ENCODE data around the gene NUBP1. TPM values are rescaled to one million over a fixed set of nuclear protein-coding genes. Genes with fewer than 3 reads are reported as not detected.

NUBP1 gene
- total RNA-seq, 4 donors from 2014 or later, result 17.4 to 34.7 (median 28.4) TPM

DNA sequence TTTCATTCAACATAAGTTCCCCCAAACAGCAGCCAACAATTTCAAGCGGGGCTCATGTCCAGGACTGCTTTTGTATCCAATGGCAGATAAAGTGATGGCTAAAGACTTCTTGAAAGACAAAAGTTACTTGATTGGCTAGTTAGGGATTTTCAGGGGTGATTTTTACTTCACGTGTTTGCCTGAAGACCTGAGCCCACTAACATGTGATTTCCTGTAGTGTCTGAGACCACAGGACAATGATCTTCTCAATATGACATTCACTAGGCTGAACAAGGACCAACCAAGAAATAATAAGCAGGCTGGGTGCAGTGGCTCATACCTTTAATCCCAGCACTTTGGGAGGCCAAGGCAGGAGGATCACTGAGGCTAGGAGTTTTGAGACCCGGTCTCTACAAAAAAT lies 64.6 kb downstream of the NUBP1 start:
- H3K27me3 ChIP-seq, result peaks cover 0 to 4% (median 0%) of the 10 kb centered on the region in 4 donors
- H3K4me1 ChIP-seq, result no peaks in the 10 kb centered on the region
- no peak for TF ChIP-seq EP300 (IDR thresholded peaks at IDR 0.05)
- no peak for TF ChIP-seq POLR2AphosphoS5 (IDR thresholded peaks at IDR 0.05)
- TF ChIP-seq, protein P1, sequence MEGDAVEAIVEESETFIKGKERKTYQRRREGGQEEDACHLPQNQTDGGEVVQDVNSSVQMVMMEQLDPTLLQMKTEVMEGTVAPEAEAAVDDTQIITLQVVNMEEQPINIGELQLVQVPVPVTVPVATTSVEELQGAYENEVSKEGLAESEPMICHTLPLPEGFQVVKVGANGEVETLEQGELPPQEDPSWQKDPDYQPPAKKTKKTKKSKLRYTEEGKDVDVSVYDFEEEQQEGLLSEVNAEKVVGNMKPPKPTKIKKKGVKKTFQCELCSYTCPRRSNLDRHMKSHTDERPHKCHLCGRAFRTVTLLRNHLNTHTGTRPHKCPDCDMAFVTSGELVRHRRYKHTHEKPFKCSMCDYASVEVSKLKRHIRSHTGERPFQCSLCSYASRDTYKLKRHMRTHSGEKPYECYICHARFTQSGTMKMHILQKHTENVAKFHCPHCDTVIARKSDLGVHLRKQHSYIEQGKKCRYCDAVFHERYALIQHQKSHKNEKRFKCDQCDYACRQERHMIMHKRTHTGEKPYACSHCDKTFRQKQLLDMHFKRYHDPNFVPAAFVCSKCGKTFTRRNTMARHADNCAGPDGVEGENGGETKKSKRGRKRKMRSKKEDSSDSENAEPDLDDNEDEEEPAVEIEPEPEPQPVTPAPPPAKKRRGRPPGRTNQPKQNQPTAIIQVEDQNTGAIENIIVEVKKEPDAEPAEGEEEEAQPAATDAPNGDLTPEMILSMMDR (IDR thresholded peaks at IDR 0.05), result no peak
- no peak for TF ChIP-seq POLR2A (IDR thresholded peaks at IDR 0.05; ENCODE audit: low read depth)
- 97% methylated on average over 3 of the region's 3 CpGs for WGBS
- H3K27ac ChIP-seq (replicated peaks in 1 of 4), result no peak overlapping the region
- H3K4me3 ChIP-seq, result no peak overlapping the region
- H3K9me3 ChIP-seq, result no peaks in the 10 kb centered on the region
- no peaks in the 10 kb centered on the region for H3K36me3 ChIP-seq
- DNase-seq (ENCODE audit: extremely low spot score), result no peak
- intact Hi-C loops (cut with DNase I), result no loop called here

DNA sequence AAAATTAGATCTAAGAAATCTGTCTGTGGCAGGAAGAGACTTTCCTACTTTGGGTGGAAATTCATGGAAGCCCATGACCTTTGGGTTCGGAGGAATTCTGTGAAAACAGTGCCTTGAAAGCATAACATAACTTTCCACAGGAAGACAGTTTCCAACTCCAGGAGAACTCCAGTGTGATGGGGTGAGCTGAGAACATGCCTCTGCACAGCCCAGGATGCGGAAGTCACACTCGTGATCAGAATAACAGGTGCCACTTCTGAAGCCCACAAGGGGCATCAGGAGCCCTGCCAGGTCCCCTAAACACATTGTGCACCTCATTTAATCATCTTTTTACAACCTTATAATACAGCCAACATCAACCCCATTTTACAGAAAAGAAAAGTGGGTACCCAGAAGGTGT lies 65.2 kb downstream of the NUBP1 start:
- TF ChIP-seq, protein P1 (IDR thresholded peaks at IDR 0.05), result no peak
- TF ChIP-seq POLR2AphosphoS5 (IDR thresholded peaks at IDR 0.05) (no peak), POLR2A (IDR thresholded peaks at IDR 0.05; ENCODE audit: low read depth) (no peak), EP300 (IDR thresholded peaks at IDR 0.05) (no peak)
- DNase-seq (ENCODE audit: extremely low spot score), result no peak
- Histone ChIP-seq H3K36me3 (no peaks in the 10 kb centered on the region), H3K27ac (replicated peaks in 1 of 4) (no peak overlapping the region), H3K9me3 (no peaks in the 10 kb centered on the region), H3K27me3 (peaks cover 0 to 4% (median 0%) of the 10 kb centered on the region in 4 donors), H3K4me3 (no peak overlapping the region), H3K4me1 (no peaks in the 10 kb centered on the region)
- WGBS, result 96% methylated on average over 3 of the region's 3 CpGs
- intact Hi-C loops (cut with DNase I), result no loop called here

DNA sequence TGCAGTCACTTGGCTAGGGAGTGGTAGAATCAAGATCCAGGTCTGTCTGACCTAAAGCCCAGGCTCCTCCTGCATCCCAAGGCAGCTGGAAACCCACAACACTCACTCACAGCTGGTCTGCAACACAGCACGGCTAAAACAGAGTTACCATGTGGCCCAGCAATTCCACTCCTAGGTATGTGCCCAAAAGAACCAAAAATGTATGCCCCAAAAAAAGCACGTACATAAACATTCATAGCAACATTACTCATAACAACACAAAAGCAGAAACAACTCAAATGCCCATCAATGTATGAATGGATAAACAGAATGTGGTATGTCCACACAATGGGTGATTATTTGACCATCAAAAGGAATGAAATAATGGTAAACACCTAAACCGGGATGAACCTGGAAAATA lies 66.1 kb downstream of the NUBP1 start:
- no peak overlapping the region for H3K4me3 ChIP-seq
- WGBS, result 90% methylated on average over 3 of the region's 3 CpGs
- DNase-seq (ENCODE audit: extremely low spot score), result no peak
- H3K9me3 ChIP-seq, result no peaks in the 10 kb centered on the region
- no peak overlapping the region for H3K27ac ChIP-seq (replicated peaks in 1 of 4)
- intact Hi-C loops (cut with DNase I), result no loop called here
- no peak for TF ChIP-seq POLR2AphosphoS5 (IDR thresholded peaks at IDR 0.05)
- TF ChIP-seq EP300 (IDR thresholded peaks at IDR 0.05), result no peak
- TF ChIP-seq POLR2A (IDR thresholded peaks at IDR 0.05; ENCODE audit: low read depth), result no peak
- TF ChIP-seq, protein P1 (IDR thresholded peaks at IDR 0.05), result no peak
- H3K27me3 ChIP-seq, result peaks cover 0 to 4% (median 0%) of the 10 kb centered on the region in 4 donors
- no peaks in the 10 kb centered on the region for H3K4me1 ChIP-seq
- H3K36me3 ChIP-seq, result no peaks in the 10 kb centered on the region

DNA sequence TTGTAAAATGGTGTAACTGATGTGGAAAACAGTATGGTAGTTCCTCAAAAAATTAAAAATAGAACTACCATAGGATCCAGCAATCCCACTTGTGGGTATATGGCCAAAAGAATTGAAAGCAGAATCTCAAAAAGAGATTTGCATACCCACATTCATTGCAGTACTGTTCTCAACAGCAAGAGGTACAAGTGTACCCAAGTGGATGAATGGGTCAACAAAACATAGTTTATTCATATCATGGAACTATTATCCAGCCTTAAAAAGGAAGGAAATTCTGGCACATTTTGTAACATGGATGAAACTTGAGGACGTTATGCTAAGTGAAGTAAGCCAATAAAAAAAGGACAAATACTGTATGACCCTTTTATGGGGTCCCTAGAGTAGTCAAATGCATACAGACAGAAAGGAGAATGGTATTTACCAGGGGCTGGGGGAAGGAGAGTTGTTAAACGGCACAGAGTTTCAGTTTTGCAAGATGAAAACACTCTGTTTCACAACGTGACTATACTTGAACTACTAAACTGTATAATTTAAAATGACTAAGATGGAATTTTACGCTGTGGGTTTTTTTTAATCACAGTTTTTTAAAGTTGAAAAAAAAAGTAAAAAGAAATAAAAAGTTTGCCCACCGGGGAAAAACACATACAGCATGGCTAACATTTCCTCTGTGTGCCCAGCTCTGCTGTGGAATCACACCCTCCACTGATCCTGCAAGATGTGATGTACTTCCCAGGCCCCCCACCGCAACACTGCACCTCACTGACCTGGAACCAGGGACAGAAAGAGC lies 68.9 kb downstream of the NUBP1 start:
- H3K4me3 ChIP-seq, result no peak overlapping the region
- no peaks in the 10 kb centered on the region for H3K36me3 ChIP-seq
- H3K9me3 ChIP-seq, result no peaks in the 10 kb centered on the region
- peaks cover 0 to 4% (median 0%) of the 10 kb centered on the region in 4 donors for H3K27me3 ChIP-seq
- TF ChIP-seq POLR2A (IDR thresholded peaks at IDR 0.05; ENCODE audit: low read depth) (no peak), EP300 (IDR thresholded peaks at IDR 0.05) (no peak), POLR2AphosphoS5 (IDR thresholded peaks at IDR 0.05) (no peak)
- TF ChIP-seq, protein P1 (IDR thresholded peaks at IDR 0.05), result no peak
- intact Hi-C loops (cut with DNase I), result no loop called here
- 69% methylated on average over 6 of the region's 6 CpGs for WGBS
- H3K27ac ChIP-seq (replicated peaks in 1 of 4), result no peak overlapping the region
- no peaks in the 10 kb centered on the region for H3K4me1 ChIP-seq
- no peak for DNase-seq (ENCODE audit: extremely low spot score)
